ENCODE data around the gene GARNL3.

GARNL3 gene

GRCh38 chr9:127395497-127396252 is 131.1 kb downstream of the GARNL3 start:
- Histone ChIP-seq H3K4me2 (ENCODE audit: low read depth, low read length, poor library complexity, severe bottlenecking) (no peak overlapping the region), H3K9me3 (ENCODE audit: insufficient read depth, low read depth, low read length) (no peaks in the 10 kb centered on the region), H3K9ac (ENCODE audit: low read depth, low read length, poor library complexity, severe bottlenecking) (no peak overlapping the region), H3K9me2 (replicated peaks; ENCODE audit: low read depth, low read length) (no peaks in the 10 kb centered on the region), H2AFZ (ENCODE audit: low read length) (no peak overlapping the region), H3K36me3 (ENCODE audit: insufficient read depth, low read length) (no peaks in the 10 kb centered on the region), H3K4me1 (ENCODE audit: insufficient read depth, low read length, poor library complexity, severe bottlenecking) (no peaks in the 10 kb centered on the region), H3F3A (ENCODE audit: low read depth) (no peaks in the 10 kb centered on the region), H3K27me3 (ENCODE audit: insufficient read depth, low read length, poor library complexity, severe bottlenecking) (peaks cover 83% of the 10 kb centered on the region), H3K4me3 (ENCODE audit: low read length, poor library complexity, severe bottlenecking) (no peak overlapping the region), H3K79me2 (ENCODE audit: insufficient read depth, low read length) (no peaks in the 10 kb centered on the region), H4K20me1 (ENCODE audit: insufficient read depth, low read length, poor library complexity, severe bottlenecking) (no peaks in the 10 kb centered on the region)
- TF ChIP-seq EZH2phosphoT487 (IDR thresholded peaks at IDR 0.05; ENCODE audit: borderline replicate concordance) (no peak), CTCF (conservative IDR thresholded peaks at IDR 0.05; ENCODE audit: low read length) (no peak)

- Histone ChIP-seq H3K9me2 (replicated peaks; ENCODE audit: low read depth, low read length) (no peaks in the 10 kb centered on the region), H3K9ac (ENCODE audit: low read depth, low read length, poor library complexity, severe bottlenecking) (no peak overlapping the region), H3K4me2 (ENCODE audit: low read depth, low read length, poor library complexity, severe bottlenecking) (no peak overlapping the region), H3K36me3 (ENCODE audit: insufficient read depth, low read length) (no peaks in the 10 kb centered on the region), H3K79me2 (ENCODE audit: insufficient read depth, low read length) (no peaks in the 10 kb centered on the region), H3F3A (ENCODE audit: low read depth) (no peaks in the 10 kb centered on the region), H3K27me3 (ENCODE audit: insufficient read depth, low read length, poor library complexity, severe bottlenecking) (peaks cover 83% of the 10 kb centered on the region), H3K4me3 (ENCODE audit: low read length, poor library complexity, severe bottlenecking) (no peak overlapping the region), H3K9me3 (ENCODE audit: insufficient read depth, low read depth, low read length) (no peaks in the 10 kb centered on the region), H2AFZ (ENCODE audit: low read length) (no peak overlapping the region), H4K20me1 (ENCODE audit: insufficient read depth, low read length, poor library complexity, severe bottlenecking) (no peaks in the 10 kb centered on the region), H3K4me1 (ENCODE audit: insufficient read depth, low read length, poor library complexity, severe bottlenecking) (no peaks in the 10 kb centered on the region)
- no peak for TF ChIP-seq EZH2phosphoT487 (IDR thresholded peaks at IDR 0.05; ENCODE audit: borderline replicate concordance)
- no peak for TF ChIP-seq CTCF (conservative IDR thresholded peaks at IDR 0.05; ENCODE audit: low read length)
These were observed 131.8 kb downstream of the GARNL3 start for GRCh38 chr9:127396253-127396807.

- Histone ChIP-seq H3K4me3 (ENCODE audit: low read length, poor library complexity, severe bottlenecking) (no peak within 1 kb of the TSS), H3K36me3 (ENCODE audit: insufficient read depth, low read length) (no peaks in the 10 kb centered on the region), H3K79me2 (ENCODE audit: insufficient read depth, low read length) (no peaks in the 10 kb centered on the region), H3K9ac (ENCODE audit: low read depth, low read length, poor library complexity, severe bottlenecking) (no peak within 1 kb of the TSS), H3K9me3 (ENCODE audit: insufficient read depth, low read depth, low read length) (no peaks in the 10 kb centered on the region), H3K4me1 (ENCODE audit: insufficient read depth, low read length, poor library complexity, severe bottlenecking) (no peaks in the 10 kb centered on the region), H3K27me3 (ENCODE audit: insufficient read depth, low read length, poor library complexity, severe bottlenecking) (peaks cover 83% of the 10 kb centered on the region), H3K9me2 (replicated peaks; ENCODE audit: low read depth, low read length) (no peaks in the 10 kb centered on the region), H3K4me2 (ENCODE audit: low read depth, low read length, poor library complexity, severe bottlenecking) (no peak within 1 kb of the TSS), H2AFZ (ENCODE audit: low read length) (no peak within 1 kb of the TSS), H4K20me1 (ENCODE audit: insufficient read depth, low read length, poor library complexity, severe bottlenecking) (no peaks in the 10 kb centered on the region), H3F3A (ENCODE audit: low read depth) (no peaks in the 10 kb centered on the region)
- TF ChIP-seq CTCF (conservative IDR thresholded peaks at IDR 0.05; ENCODE audit: low read length) (no peak), EZH2phosphoT487 (IDR thresholded peaks at IDR 0.05; ENCODE audit: borderline replicate concordance) (no peak)
These were observed 132.5 kb downstream of the GARNL3 start, which contains the start of gene SLC2A8 for GRCh38 chr9:127396808-127397645. Gene SLC2A8 (plus strand): TSS chr9:127397169. CDS start chr9:127397231, 62 bp downstream.

Data from Loucy (cell line).